H9 (cell line): ENCODE measurements around the gene KBTBD3. TPM values are rescaled to one million over a fixed set of nuclear protein-coding genes. Genes with fewer than 3 reads are reported as not detected.

Source experiments
- DNase-seq: peaks from one replicate; pipeline ENCODE4 v3.0.0-alpha.2; 2017
- H2AFZ ChIP-seq: one replicate; pipeline ENCODE4 v1.6.1; 2013; ENCODE audit warnings: mild to moderate bottlenecking, low read length, control low read depth, moderate library complexity
- H2AK5ac ChIP-seq: 2 replicates; pipeline ENCODE4 v1.6.1; 2013; ENCODE audit warnings: low read length, control low read depth, mixed read lengths; ENCODE audit not compliant: insufficient read length
- H2BK120ac ChIP-seq: one replicate; pipeline ENCODE4 v1.6.1; 2013; ENCODE audit warnings: low read depth, mild to moderate bottlenecking, low read length, control low read depth, inconsistent platforms; ENCODE audit not compliant: poor library complexity, severe bottlenecking
- H2BK12ac ChIP-seq: 2 replicates; pipeline ENCODE4 v1.6.1; 2013; ENCODE audit warnings: low read length, control low read depth, mixed read lengths, low read depth; ENCODE audit not compliant: insufficient read length
- H2BK15ac ChIP-seq: 2 replicates; pipeline ENCODE4 v1.6.1; 2013; ENCODE audit warnings: low read depth, low read length, control low read depth
- H2BK20ac ChIP-seq: one replicate; pipeline ENCODE4 v1.6.1; 2013; ENCODE audit warnings: low read depth, mild to moderate bottlenecking, low read length, control low read depth, inconsistent platforms; ENCODE audit not compliant: poor library complexity, severe bottlenecking
- H2BK5ac ChIP-seq: 2 replicates; pipeline ENCODE4 v1.6.1; 2013; ENCODE audit warnings: low read length, control low read depth, mixed read lengths; ENCODE audit not compliant: insufficient read length
- H3K14ac ChIP-seq: 2 replicates; pipeline ENCODE4 v1.6.1; 2013; ENCODE audit warnings: low read length, control low read depth; ENCODE audit not compliant: insufficient read depth
- H3K18ac ChIP-seq: 2 replicates; pipeline ENCODE4 v1.6.1; 2013; ENCODE audit warnings: low read depth, mild to moderate bottlenecking, mixed read lengths, low read length, control low read depth; ENCODE audit not compliant: insufficient read length
- H3K23ac ChIP-seq: 2 replicates; pipeline ENCODE4 v1.6.1; 2013; ENCODE audit warnings: low read length, control low read depth, mixed read lengths, low read depth; ENCODE audit not compliant: insufficient read length
- H3K23me2 ChIP-seq: 2 replicates; pipeline ENCODE4 v1.6.1; 2013; ENCODE audit warnings: low read depth, mild to moderate bottlenecking, mixed read lengths, low read length, control low read depth; ENCODE audit not compliant: insufficient read length, poor library complexity, severe bottlenecking
- H3K27ac ChIP-seq: 2 replicates; pipeline ENCODE4 v1.5.1; 2013; ENCODE audit warnings: low read length, control low read depth, mixed read lengths, low read depth; ENCODE audit not compliant: insufficient read length
- H3K27me3 ChIP-seq: 2 replicates; pipeline ENCODE4 v1.6.1; 2013; ENCODE audit warnings: low read length, control low read depth, inconsistent platforms; ENCODE audit not compliant: insufficient read depth
- H3K4ac ChIP-seq: 2 replicates; pipeline ENCODE4 v1.6.1; 2013; ENCODE audit warnings: low read depth, mild to moderate bottlenecking, control low read depth, inconsistent platforms, low read length, moderate library complexity
- H3K4me1 ChIP-seq: 2 replicates; pipeline ENCODE4 v1.6.1; 2013; ENCODE audit warnings: low read length, control low read depth, inconsistent platforms; ENCODE audit not compliant: insufficient read depth
- H3K4me2 ChIP-seq: 2 replicates; pipeline ENCODE4 v1.6.1; 2013; ENCODE audit warnings: low read length, control low read depth, mixed read lengths; ENCODE audit not compliant: insufficient read length, insufficient read depth
- H3K56ac ChIP-seq: 2 replicates; pipeline ENCODE4 v1.6.1; 2013; ENCODE audit warnings: low read depth, mild to moderate bottlenecking, mixed read lengths, low read length, control low read depth; ENCODE audit not compliant: insufficient read length
- H3K79me1 ChIP-seq: 2 replicates; pipeline ENCODE4 v1.6.1; 2013; ENCODE audit warnings: low read depth, mild to moderate bottlenecking, moderate library complexity, low read length, control low read depth, inconsistent platforms; ENCODE audit not compliant: insufficient read depth, poor library complexity, severe bottlenecking
- H3K79me2 ChIP-seq: 2 replicates; pipeline ENCODE4 v1.6.1; 2013; ENCODE audit warnings: low read length, control low read depth, inconsistent platforms; ENCODE audit not compliant: insufficient read depth
- H3K9ac ChIP-seq: 2 replicates; pipeline ENCODE4 v1.6.1; 2013; ENCODE audit warnings: low read length, control low read depth, mixed read lengths; ENCODE audit not compliant: insufficient read length; ENCODE audit errors: extremely low read depth
- H3K9me3 ChIP-seq: one replicate; pipeline ENCODE4 v1.6.1; 2013; ENCODE audit warnings: low read depth, low read length, inconsistent platforms; ENCODE audit not compliant: control insufficient read depth
- H3T11ph ChIP-seq: one replicate; pipeline ENCODE4 v1.6.1; 2013; ENCODE audit warnings: mild to moderate bottlenecking, low read length, control low read depth, inconsistent platforms
- H4K20me1 ChIP-seq: one replicate; pipeline ENCODE4 v1.6.1; 2013; ENCODE audit not compliant: control insufficient read depth, insufficient read length, insufficient read depth
- H4K5ac ChIP-seq: 2 replicates; pipeline ENCODE4 v1.6.1; 2013; ENCODE audit warnings: low read depth, mild to moderate bottlenecking, mixed read lengths, low read length, control low read depth; ENCODE audit not compliant: insufficient read length
- H4K8ac ChIP-seq: replicated peaks from 2 replicates; pipeline ENCODE4 v1.6.1; 2013; ENCODE audit warnings: low read length, control low read depth, mixed read lengths, low read depth; ENCODE audit not compliant: insufficient read length
- H4K91ac ChIP-seq: 2 replicates; pipeline ENCODE4 v1.6.1; 2013; ENCODE audit warnings: low read depth, mild to moderate bottlenecking, moderate library complexity, mixed read lengths, low read length, control low read depth; ENCODE audit not compliant: insufficient read length
- H3K27ac Mint-ChIP-seq, 3 experiments: 2 replicates in 2 of 3; 3 replicates in 1 of 3; pipeline ENCODE4 v1.8.0; 2020 to 2021; ENCODE audit warnings: mixed read lengths in 3 of 3, mild to moderate bottlenecking in 1 of 3, moderate library complexity in 1 of 3
- H3K27me3 Mint-ChIP-seq: 2 replicates; pipeline ENCODE4 v1.8.0; 2021; ENCODE audit warnings: low read depth, mild to moderate bottlenecking, moderate library complexity, mixed read lengths
- H3K36me3 Mint-ChIP-seq, 3 experiments: 2 replicates in 2 of 3; 3 replicates in 1 of 3; pipeline ENCODE4 v1.8.0; 2020 to 2021; ENCODE audit warnings: low read depth in 3 of 3, mixed read lengths in 3 of 3; ENCODE audit not compliant: insufficient read depth in 1 of 3
- H3K4me1 Mint-ChIP-seq, 2 experiments: 2 replicates each; pipeline ENCODE4 v1.8.0; 2020; ENCODE audit warnings: mixed read lengths in 2 of 2
- H3K4me3 Mint-ChIP-seq, 2 experiments: 2 replicates in 1 of 2; 3 replicates in 1 of 2; pipeline ENCODE4 v1.8.0; 2020 to 2021; ENCODE audit warnings: mild to moderate bottlenecking in 2 of 2, mixed read lengths in 2 of 2, moderate library complexity in 1 of 2
- H3K9me3 Mint-ChIP-seq, 2 experiments: 2 replicates in 1 of 2; 3 replicates in 1 of 2; pipeline ENCODE4 v1.8.0; 2020; ENCODE audit warnings: mild to moderate bottlenecking in 2 of 2, mixed read lengths in 2 of 2, moderate library complexity in 1 of 2
- WGBS: extraction: QIAGEN DNeasy Blood & Tissue Kit; methylation state at CpG from one replicate; pipeline ENCODE4 v1.1.7; 2013; ENCODE audit warnings: missing lambda C conversion rate, low lambda C conversion rate, mixed read lengths; ENCODE audit not compliant: insufficient read length; ENCODE audit errors: extremely low coverage; 5-methylcytosine and 5-hydroxymethylcytosine counted together
- long read RNA-seq: library from polyadenylated mRNA; unstranded; transcript quantifications from one replicate; pipeline ENCODE4 v2.0.0, GENCODE V29; 2020
- total RNA-seq: library from RNA; stranded (reverse); gene quantifications from 2 replicates; pipeline ENCODE4 v1.2.1, GENCODE V29; 2021
- TF ChIP-seq, protein P1 (sequence below): fragments of 200-600 bp; sonication (generic); conservative IDR thresholded peaks from 3 replicates; pipeline ENCODE4 v1.8.0; 2021; ENCODE audit warnings: antibody characterized with exemption, mild to moderate bottlenecking

The KBTBD3 gene, protein sequence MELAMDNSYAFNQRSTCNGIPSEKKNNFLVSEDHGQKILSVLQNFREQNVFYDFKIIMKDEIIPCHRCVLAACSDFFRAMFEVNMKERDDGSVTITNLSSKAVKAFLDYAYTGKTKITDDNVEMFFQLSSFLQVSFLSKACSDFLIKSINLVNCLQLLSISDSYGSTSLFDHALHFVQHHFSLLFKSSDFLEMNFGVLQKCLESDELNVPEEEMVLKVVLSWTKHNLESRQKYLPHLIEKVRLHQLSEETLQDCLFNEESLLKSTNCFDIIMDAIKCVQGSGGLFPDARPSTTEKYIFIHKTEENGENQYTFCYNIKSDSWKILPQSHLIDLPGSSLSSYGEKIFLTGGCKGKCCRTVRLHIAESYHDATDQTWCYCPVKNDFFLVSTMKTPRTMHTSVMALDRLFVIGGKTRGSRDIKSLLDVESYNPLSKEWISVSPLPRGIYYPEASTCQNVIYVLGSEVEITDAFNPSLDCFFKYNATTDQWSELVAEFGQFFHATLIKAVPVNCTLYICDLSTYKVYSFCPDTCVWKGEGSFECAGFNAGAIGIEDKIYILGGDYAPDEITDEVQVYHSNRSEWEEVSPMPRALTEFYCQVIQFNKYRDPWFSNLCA
- 2.4 and 3.2 TPM in 2 replicates for total RNA-seq
- long read RNA-seq, transcript KBTBD3-201 (3 exons, 3,751 nt): major isoform, 7 of 15 reads
- long read RNA-seq, partial matches to known transcripts: 1 of 15 reads
- long read RNA-seq, other reads (novel, unspliced or antisense): 4 of 15 reads

DNA sequence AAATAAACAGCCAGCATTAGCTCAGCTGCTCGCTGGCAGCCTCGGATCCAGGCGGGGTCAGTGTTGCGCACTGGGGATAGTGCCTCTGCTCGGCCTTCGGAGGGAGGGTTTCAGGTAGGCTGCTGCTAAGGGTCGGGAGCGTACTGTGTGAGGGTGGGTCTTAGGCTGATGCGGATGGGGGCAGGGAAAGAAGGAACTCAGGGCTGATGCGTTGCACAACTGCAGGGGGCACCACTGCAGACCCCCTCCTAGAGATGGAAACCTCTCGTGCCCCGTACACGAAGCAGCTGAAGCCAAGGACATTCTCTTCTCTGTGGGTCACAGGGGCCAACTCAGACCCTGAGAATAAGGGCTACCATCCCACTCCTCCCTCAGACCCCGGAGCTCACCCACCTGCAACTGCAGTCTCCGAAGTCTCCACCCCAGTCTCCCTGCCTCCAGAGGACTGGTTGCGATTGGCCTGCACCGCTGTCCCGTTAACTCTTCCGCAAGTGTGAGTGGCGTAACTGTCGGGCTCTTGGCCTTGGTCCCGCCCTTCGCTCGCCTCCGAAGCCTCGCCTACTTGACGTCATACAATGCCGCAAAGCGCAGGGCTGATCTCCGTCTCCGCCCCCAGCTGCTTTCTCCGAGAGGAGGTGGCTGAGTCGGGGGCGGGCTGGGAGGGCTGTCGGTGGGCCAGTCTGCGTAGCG is at the start of gene KBTBD3:
KBTBD3 (minus strand) TSS at position 429 of the 690 bp plus-strand sequence. CDS start 18,250 bp downstream, outside the sequence.
- Histone ChIP-seq H3K4me1 (peaks cover 3% of the 10 kb centered on the region; the same call in 1 of the 2 replicates), H3K56ac (no peak within 1 kb of the TSS), H3K14ac (peak within 1 kb of the TSS; percentile 99), H4K5ac (peak within 1 kb of the TSS; percentile 82), H3K23me2 (no peaks in the 10 kb centered on the region), H3K27ac (peak within 1 kb of the TSS; percentile 82), H3K9ac (peak within 1 kb of the TSS; percentile 99), H3K4ac (peak within 1 kb of the TSS; percentile 6; the same call in 1 of the 2 replicates), H2BK12ac (no peak within 1 kb of the TSS), H4K20me1 (no peaks in the 10 kb centered on the region), H3K79me2 (peaks cover 16% of the 10 kb centered on the region; the same call in 1 of the 2 replicates), H3T11ph (no peak within 1 kb of the TSS), H3K9me3 (no peaks in the 10 kb centered on the region), H3K27me3 (no peaks in the 10 kb centered on the region), H4K8ac (no peak within 1 kb of the TSS), H3K18ac (peak within 1 kb of the TSS; percentile 97), H2BK5ac (peak within 1 kb of the TSS; percentile 90), H2AFZ (peak within 1 kb of the TSS; percentile 33), H3K23ac (no peak within 1 kb of the TSS), H3K4me2 (peak within 1 kb of the TSS; percentile 84), H2BK15ac (no peak within 1 kb of the TSS), H2BK20ac (no peak within 1 kb of the TSS), H4K91ac (no peak within 1 kb of the TSS), H2BK120ac (no peak within 1 kb of the TSS), H2AK5ac (no peak within 1 kb of the TSS), H3K79me1 (no peaks in the 10 kb centered on the region)
- peak within 1 kb of the TSS; percentile 99 to 100 (median 100) for H3K27ac Mint-ChIP-seq
- H3K36me3 Mint-ChIP-seq: peaks cover 15 to 27% (median 23%) of the 10 kb centered on the region in 3 experiments; a peak in 6 of 7 replicates
- H3K4me1 Mint-ChIP-seq: peaks cover 31 to 32% of the 10 kb centered on the region in 2 experiments
- TF ChIP-seq, protein P1, sequence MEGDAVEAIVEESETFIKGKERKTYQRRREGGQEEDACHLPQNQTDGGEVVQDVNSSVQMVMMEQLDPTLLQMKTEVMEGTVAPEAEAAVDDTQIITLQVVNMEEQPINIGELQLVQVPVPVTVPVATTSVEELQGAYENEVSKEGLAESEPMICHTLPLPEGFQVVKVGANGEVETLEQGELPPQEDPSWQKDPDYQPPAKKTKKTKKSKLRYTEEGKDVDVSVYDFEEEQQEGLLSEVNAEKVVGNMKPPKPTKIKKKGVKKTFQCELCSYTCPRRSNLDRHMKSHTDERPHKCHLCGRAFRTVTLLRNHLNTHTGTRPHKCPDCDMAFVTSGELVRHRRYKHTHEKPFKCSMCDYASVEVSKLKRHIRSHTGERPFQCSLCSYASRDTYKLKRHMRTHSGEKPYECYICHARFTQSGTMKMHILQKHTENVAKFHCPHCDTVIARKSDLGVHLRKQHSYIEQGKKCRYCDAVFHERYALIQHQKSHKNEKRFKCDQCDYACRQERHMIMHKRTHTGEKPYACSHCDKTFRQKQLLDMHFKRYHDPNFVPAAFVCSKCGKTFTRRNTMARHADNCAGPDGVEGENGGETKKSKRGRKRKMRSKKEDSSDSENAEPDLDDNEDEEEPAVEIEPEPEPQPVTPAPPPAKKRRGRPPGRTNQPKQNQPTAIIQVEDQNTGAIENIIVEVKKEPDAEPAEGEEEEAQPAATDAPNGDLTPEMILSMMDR: peak; percentile 65
- no CpG with 5 or more reads among the region's 37 CpGs for WGBS
- no peaks in the 10 kb centered on the region for H3K27me3 Mint-ChIP-seq
- H3K4me3 Mint-ChIP-seq: peak within 1 kb of the TSS; percentile 94 to 98
- peak; percentile 99 for DNase-seq
- H3K9me3 Mint-ChIP-seq: no peaks in the 10 kb centered on the region
